B cell (primary cell): Measurements from ENCODE around the gene STX4. TPM values are rescaled to one million over a fixed set of nuclear protein-coding genes. Genes with fewer than 3 reads are reported as not detected.

ENCODE experiments used
- ATAC-seq: fragments of 200-7000 bp; cut with Tn5 transposase; one replicate; pipeline ENCODE4 v1.10.0; 2021; ENCODE audit warnings: low read depth, mild to moderate bottlenecking, moderate number of reproducible peaks, moderate library complexity
- CTCF ChIA-PET: fragments of 350-600 bp; sonication (Branson Sonifier 250); formaldehyde crosslinking; loops from one replicate; lab custom pipeline; 2021; ENCODE audit warnings: antibody characterized with exemption, inconsistent platforms; lab: Charles Lee
- POLR2A ChIA-PET: fragments of 350-600 bp; sonication (Branson Sonifier 250); formaldehyde crosslinking; loops from one replicate; lab custom pipeline; 2021; ENCODE audit warnings: antibody characterized with exemption; lab: Charles Lee
- DNase-seq: peaks from one replicate; pipeline ENCODE4 v3.0.0; 2013
- H2AFZ ChIP-seq: 2 replicates; pipeline ENCODE4 v1.6.1; 2012; ENCODE audit warnings: mild to moderate bottlenecking, low read depth, low read length; ENCODE audit not compliant: insufficient read depth, poor library complexity, severe bottlenecking
- H3K27ac ChIP-seq, 2 donors: 1 replicate in 1 of 2; 2 replicates in 1 of 2; pipeline ENCODE4 v1.5.1; 2012 to 2013; ENCODE audit warnings: low read length in 2 of 2, mild to moderate bottlenecking in 2 of 2, moderate library complexity in 1 of 2
- H3K27me3 ChIP-seq, 4 experiments: fragments of 200-600 bp in 1 of 4; sonication (generic) in 1 of 4; replicated peaks in 1 of 4; 1 replicate in 2 of 4; 2 replicates in 2 of 4; pipeline versions ENCODE4 v1.6.1 to v1.7.0; 2013 to 2016; ENCODE audit warnings: low read length in 3 of 4, mild to moderate bottlenecking in 2 of 4, mixed read lengths in 1 of 4, moderate library complexity in 1 of 4; ENCODE audit not compliant: insufficient read depth in 4 of 4, control insufficient read depth in 3 of 4; ENCODE audit errors: control extremely low read depth in 1 of 4
- H3K36me3 ChIP-seq, 2 experiments: replicated peaks in 1 of 2; 1 replicate in 1 of 2; 2 replicates in 1 of 2; pipeline versions ENCODE4 v1.6.1 to v1.7.1; 2013; ENCODE audit warnings: low read length in 1 of 2; ENCODE audit not compliant: insufficient read depth in 2 of 2, control insufficient read depth in 1 of 2; ENCODE audit errors: control extremely low read depth in 1 of 2, extremely low read depth in 1 of 2
- H3K4me1 ChIP-seq, 2 donors: fragments of 200-600 bp in 1 of 2; sonication (generic) in 1 of 2; 1 replicate in 1 of 2; 2 replicates in 1 of 2; pipeline versions ENCODE4 v1.5.1 to v1.6.1; 2013 to 2017; ENCODE audit warnings: low read length in 2 of 2; ENCODE audit not compliant: control insufficient read depth in 2 of 2, insufficient read depth in 2 of 2
- H3K4me2 ChIP-seq: replicated peaks from 2 replicates; pipeline ENCODE3; 2012; ENCODE audit warnings: mild to moderate bottlenecking, low read depth, low read length; ENCODE audit not compliant: poor library complexity, severe bottlenecking
- H3K4me3 ChIP-seq, 5 experiments: fragments of 200-600 bp in 1 of 5; sonication (generic) in 1 of 5; 1 replicate in 3 of 5; 2 replicates in 2 of 5; pipeline versions ENCODE4 v1.5.1 to v1.7.0; 2011 to 2016; ENCODE audit warnings: low read length in 4 of 5, mild to moderate bottlenecking in 4 of 5, low read depth in 2 of 5, control low read depth in 1 of 5, moderate library complexity in 1 of 5; ENCODE audit not compliant: insufficient read depth in 1 of 5; ENCODE audit errors: control extremely low read depth in 1 of 5, extremely low read depth in 1 of 5
- H3K79me2 ChIP-seq: fragments of 200-600 bp; sonication (generic); one replicate; pipeline ENCODE4 v1.6.0; 2016; ENCODE audit warnings: low read length; ENCODE audit not compliant: control insufficient read depth, insufficient read depth
- H3K9ac ChIP-seq: fragments of 200-600 bp; sonication (generic); 2 replicates; pipeline ENCODE4 v1.6.1; 2017; ENCODE audit warnings: mild to moderate bottlenecking, low read length, moderate library complexity
- H3K9me3 ChIP-seq, 3 donors: one replicate each; pipeline versions ENCODE4 v1.6.1 to v1.7.1; 2013; ENCODE audit warnings: low read length in 2 of 3; ENCODE audit not compliant: control insufficient read depth in 2 of 3, insufficient read depth in 1 of 3; ENCODE audit errors: control extremely low read depth in 1 of 3
- H4K20me1 ChIP-seq: 2 replicates; pipeline ENCODE4 v1.6.0; 2012; ENCODE audit warnings: mild to moderate bottlenecking, low read length; ENCODE audit not compliant: insufficient read depth, control insufficient read depth, poor library complexity, severe bottlenecking
- H3K27ac Mint-ChIP-seq: one replicate; pipeline ENCODE4 v1.8.0; 2021; ENCODE audit warnings: mixed read lengths
- H3K27me3 Mint-ChIP-seq: one replicate; pipeline ENCODE4 v1.8.0; 2021; ENCODE audit warnings: mixed read lengths
- H3K4me1 Mint-ChIP-seq: one replicate; pipeline ENCODE4 v1.8.0; 2021; ENCODE audit warnings: mixed read lengths
- H3K4me3 Mint-ChIP-seq: one replicate; pipeline ENCODE4 v1.8.0; 2021; ENCODE audit warnings: mixed read lengths
- H3K9me3 Mint-ChIP-seq: one replicate; pipeline ENCODE4 v1.8.0; 2022; ENCODE audit warnings: mixed read lengths; ENCODE audit not compliant: insufficient read depth
- CTCF ChIP-seq: fragments of 200-600 bp; IDR thresholded peaks from one replicate; pipeline ENCODE4 v1.8.0; 2022; ENCODE audit warnings: antibody characterized with exemption, mild to moderate bottlenecking
- EZH2 ChIP-seq: IDR thresholded peaks from 2 replicates; pipeline ENCODE4 v1.6.1; 2012; ENCODE audit warnings: borderline replicate concordance, low read depth, mild to moderate bottlenecking, moderate library complexity, low read length; ENCODE audit not compliant: insufficient read depth, poor library complexity, severe bottlenecking
- WGBS: methylation state at CpG from one replicate; pipeline ENCODE4 v1.1.5; 2013; ENCODE audit warnings: missing lambda C conversion rate; ENCODE audit not compliant: insufficient coverage; 5-methylcytosine and 5-hydroxymethylcytosine counted together
- intact Hi-C: fragments of 100-400 bp; cut with micrococcal nuclease; formaldehyde crosslinking; loops from one replicate; pipeline ENCODE4 v1.10.0; 2022
- polyA plus RNA-seq: library from polyadenylated mRNA; depleted of rRNA; stranded (reverse); fragments of >200 nt; gene quantifications from 2 replicates; pipeline ENCODE4 v1.2.3, GENCODE V29; 2012
- total RNA-seq, 2 donors: library from RNA; stranded (reverse); fragments of 120-200 nt in 1 of 2; gene quantifications; 1 replicate in 1 of 2; 2 replicates in 1 of 2; pipeline versions ENCODE4 v1.2.3 to v1.2.4, GENCODE V29; 2013 to 2022

Gene STX4
- total and polyA plus RNA-seq, 2 donors (not counting 1 experiment from before 2014, with no cell fraction given), result 120 to 133 TPM

- POLR2A ChIA-PET, result interaction anchor here (0.6 kb wide), 1 partner anchor 11 kb away, joined by 4 read pairs; no protein-coding TSS in a partner anchor
Observed at GRCh38 chr16:31025339-31025738, 8.0 kb upstream of the STX4 start.

GRCh38 chr16:31029272-31029671 is 4.1 kb upstream of the STX4 start:
- no peaks in the 10 kb centered on the region for H3K36me3 ChIP-seq
- intact Hi-C loops, result no loop called here
- Mint-ChIP-seq H3K4me1 (peaks cover 16% of the 10 kb centered on the region), H3K9me3 (no peaks in the 10 kb centered on the region), H3K27me3 (no peaks in the 10 kb centered on the region), H3K4me3 (no peak overlapping the region), H3K27ac (no peak overlapping the region)
- H3K9me3 ChIP-seq, result peaks cover 0 to 6% (median 0%) of the 10 kb centered on the region in 3 donors
- H3K4me2 ChIP-seq, result no peak overlapping the region
- peaks cover 4 to 12% of the 10 kb centered on the region in 2 donors for H3K4me1 ChIP-seq
- no peaks in the 10 kb centered on the region for H3K27me3 ChIP-seq
- DNase-seq (no peak), ATAC-seq (no peak)
- POLR2A ChIA-PET, result no interaction called here
- WGBS, result no CpG with 5 or more reads among the region's 5 CpGs
- CTCF ChIA-PET, result no interaction called here
- H3K27ac ChIP-seq, result no peak overlapping the region
- peaks cover 7% of the 10 kb centered on the region for H3K79me2 ChIP-seq
- no peak for TF ChIP-seq CTCF
- TF ChIP-seq EZH2, result no peak
- H3K4me3 ChIP-seq, result no peak overlapping the region
- H4K20me1 ChIP-seq, result peaks cover 5% of the 10 kb centered on the region
- no peak overlapping the region for H3K9ac ChIP-seq
- H2AFZ ChIP-seq, result no peak overlapping the region

More at GRCh38 chr16:31025339-31025738, 8.0 kb upstream of the STX4 start:
- Mint-ChIP-seq H3K9me3 (no peaks in the 10 kb centered on the region), H3K27ac (no peak overlapping the region), H3K4me3 (no peak overlapping the region), H3K4me1 (no peaks in the 10 kb centered on the region), H3K27me3 (no peaks in the 10 kb centered on the region)
- no peak overlapping the region for H3K27ac ChIP-seq
- no peak overlapping the region for H2AFZ ChIP-seq
- intact Hi-C loops, result no loop called here
- H3K4me1 ChIP-seq, result no peaks in the 10 kb centered on the region
- H3K4me3 ChIP-seq, result no peak overlapping the region
- no peak for ATAC-seq
- H3K9ac ChIP-seq, result no peak overlapping the region
- H3K9me3 ChIP-seq, result no peaks in the 10 kb centered on the region
- 89% methylated on average over 4 of the region's 5 CpGs for WGBS
- H3K79me2 ChIP-seq, result no peaks in the 10 kb centered on the region
- H4K20me1 ChIP-seq, result no peaks in the 10 kb centered on the region
- DNase-seq, result no peak
- CTCF ChIA-PET, result interaction anchor here (1.0 kb wide), 1 partner anchor 28 kb away, joined by 3 read pairs; no protein-coding TSS in a partner anchor
- H3K4me2 ChIP-seq, result no peak overlapping the region
- H3K36me3 ChIP-seq, result no peaks in the 10 kb centered on the region
- TF ChIP-seq EZH2 (no peak), CTCF (no peak)
- H3K27me3 ChIP-seq, result no peaks in the 10 kb centered on the region
